Dendritic cell treated with granulocyte-macrophage colony-stimulating factor and Interleukin-4, amounts not matched to agents 40 ng/mL and 50 ng/mL, for 4 days (primary cell): ENCODE measurements around the gene FAAP20.
A peak's percentile ranks its signal among the peaks of the same experiment; 100 is the strongest.

Experiments
- H3K27ac Mint-ChIP-seq: one replicate; pipeline ENCODE4 v1.8.0; 2022; ENCODE audit warnings: mild to moderate bottlenecking, mixed read lengths
- H3K27me3 Mint-ChIP-seq: one replicate; pipeline ENCODE4 v1.8.0; 2022; ENCODE audit warnings: mild to moderate bottlenecking, mixed read lengths
- H3K36me3 Mint-ChIP-seq: one replicate; pipeline ENCODE4 v1.8.0; 2022; ENCODE audit warnings: low read depth, mixed read lengths
- H3K4me1 Mint-ChIP-seq: one replicate; pipeline ENCODE4 v1.8.0; 2022; ENCODE audit warnings: low read depth, mixed read lengths
- H3K4me3 Mint-ChIP-seq: one replicate; pipeline ENCODE4 v1.8.0; 2022; ENCODE audit warnings: mild to moderate bottlenecking, moderate library complexity, mixed read lengths
- H3K9me3 Mint-ChIP-seq: one replicate; pipeline ENCODE4 v1.8.0; 2022; ENCODE audit warnings: mixed read lengths
- intact Hi-C: fragments of 100-400 bp; cut with micrococcal nuclease; formaldehyde crosslinking; loops from one replicate; pipeline ENCODE4 v1.15.0; 2022

Gene FAAP20

DNA sequence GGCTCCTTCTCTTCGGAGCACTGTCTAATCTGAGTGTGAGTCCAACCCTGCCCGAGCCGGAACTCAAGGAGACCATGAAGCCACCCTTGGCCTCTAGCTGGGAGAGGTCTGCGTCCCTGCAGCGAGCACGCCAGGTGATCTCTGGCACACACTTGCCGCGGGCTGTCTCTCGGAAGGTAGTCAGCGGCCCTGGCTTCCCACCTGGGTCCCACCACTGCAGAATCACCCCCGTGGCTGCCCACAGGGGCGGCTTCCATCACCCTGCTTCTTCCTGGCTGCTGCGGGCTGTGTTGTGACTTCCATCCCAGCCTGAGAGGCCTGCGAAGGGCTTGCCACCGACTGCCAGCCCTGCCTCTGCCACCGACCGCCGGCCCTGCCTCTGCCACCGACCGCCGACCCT is 17.0 kb downstream of the FAAP20 start:
- H3K9me3 Mint-ChIP-seq = no peaks in the 10 kb centered on the region
- no peak overlapping the region for H3K4me3 Mint-ChIP-seq
- no peaks in the 10 kb centered on the region for H3K36me3 Mint-ChIP-seq
- peaks cover 11% of the 10 kb centered on the region for H3K27me3 Mint-ChIP-seq
- no peak overlapping the region for H3K27ac Mint-ChIP-seq
- intact Hi-C loops = loop anchor here (10.0 kb wide), 1 partner anchor 83 kb away; no protein-coding TSS in a partner anchor
- H3K4me1 Mint-ChIP-seq = peaks cover 8% of the 10 kb centered on the region

DNA sequence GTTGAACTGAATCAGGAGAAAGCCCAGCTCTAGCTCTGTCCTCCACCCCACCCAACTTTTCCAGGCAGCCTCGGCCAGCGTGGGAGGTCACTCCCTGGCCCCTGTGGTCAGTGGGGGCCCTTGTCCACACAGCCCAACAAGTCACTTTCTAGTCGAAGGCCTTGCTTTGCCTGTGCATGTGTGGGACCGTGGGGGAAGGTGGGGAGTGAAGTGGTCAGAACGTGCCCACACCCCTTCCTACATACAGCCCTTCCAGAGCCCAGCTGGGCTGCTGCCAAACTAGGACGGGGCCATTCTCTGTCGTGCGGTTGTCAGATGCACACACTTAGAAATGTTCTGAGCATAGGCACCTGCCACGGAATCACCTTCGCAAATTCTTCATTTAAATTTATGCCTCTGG is 18.0 kb downstream of the FAAP20 start:
- intact Hi-C loops = loop anchor here (10.0 kb wide), 1 partner anchor 82 kb away; no protein-coding TSS in a partner anchor

DNA sequence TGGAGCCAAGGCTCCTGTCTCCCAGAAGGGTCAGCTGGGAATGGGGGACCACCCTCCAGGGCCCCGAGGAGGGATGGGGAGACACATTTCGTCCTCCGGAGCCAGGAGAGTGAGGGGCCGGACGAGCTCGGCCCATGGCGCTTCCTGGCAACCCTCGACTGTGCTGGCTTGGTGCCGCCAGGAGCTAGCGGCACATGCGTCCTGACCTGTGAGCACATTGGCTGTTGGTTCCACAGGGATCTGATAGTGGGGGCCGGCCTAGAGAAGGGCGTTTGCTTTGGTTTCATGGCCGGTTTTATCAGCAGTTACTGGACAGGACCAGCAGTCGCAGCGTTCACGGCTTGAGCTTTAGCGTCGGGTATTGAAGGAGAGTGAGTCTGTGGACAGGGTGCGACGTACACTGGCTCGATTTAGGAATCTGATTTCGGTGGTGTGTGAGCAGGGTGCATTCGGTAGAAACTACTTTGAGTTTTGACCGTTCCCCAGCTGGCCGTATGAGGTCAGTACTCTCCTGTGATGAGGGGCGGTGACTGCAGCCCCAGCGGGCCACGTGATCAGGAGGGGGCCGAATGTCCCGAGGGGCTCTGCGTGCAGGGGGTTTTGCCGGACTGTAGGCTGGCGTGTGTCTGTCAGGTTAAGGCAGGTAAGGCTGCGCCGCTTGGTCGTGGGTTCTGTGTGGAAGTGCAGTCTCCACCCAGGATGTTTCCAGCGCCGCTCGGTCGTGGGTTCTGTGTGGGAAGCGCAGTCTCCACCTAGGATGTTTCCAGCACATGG is 18.7 kb downstream of the FAAP20 start:
- intact Hi-C loops = loop anchor here (10.0 kb wide), 1 partner anchor 81 kb away; no protein-coding TSS in a partner anchor
- no peak overlapping the region for H3K4me3 Mint-ChIP-seq
- peaks cover 11% of the 10 kb centered on the region for H3K27me3 Mint-ChIP-seq
- H3K36me3 Mint-ChIP-seq = no peaks in the 10 kb centered on the region
- H3K9me3 Mint-ChIP-seq = no peaks in the 10 kb centered on the region
- no peak overlapping the region for H3K27ac Mint-ChIP-seq
- peaks cover 8% of the 10 kb centered on the region for H3K4me1 Mint-ChIP-seq

More for the DNA sequence above, 18.0 kb downstream of the FAAP20 start:
- Mint-ChIP-seq H3K27me3 (peaks cover 11% of the 10 kb centered on the region), H3K4me3 (no peak overlapping the region), H3K36me3 (no peaks in the 10 kb centered on the region), H3K27ac (no peak overlapping the region), H3K4me1 (peaks cover 8% of the 10 kb centered on the region), H3K9me3 (no peaks in the 10 kb centered on the region)

DNA sequence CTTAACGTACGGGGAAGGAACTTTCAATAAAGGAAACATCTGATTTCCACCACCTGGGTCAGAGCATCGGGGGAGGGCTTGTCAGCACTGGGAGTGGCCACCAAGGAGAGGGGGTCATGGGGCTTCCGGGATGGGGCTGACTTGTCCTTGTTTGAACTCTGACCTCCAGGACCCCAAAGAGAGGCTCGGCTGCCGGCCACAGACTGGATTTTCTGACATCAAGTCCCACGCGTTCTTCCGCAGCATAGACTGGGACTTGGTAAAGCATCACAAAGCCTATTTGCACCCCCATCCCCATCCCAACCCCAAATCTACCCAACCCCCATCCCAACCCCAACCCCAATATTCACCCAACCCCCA is 19.5 kb downstream of the FAAP20 start:
- Mint-ChIP-seq H3K4me1 (peaks cover 8% of the 10 kb centered on the region), H3K9me3 (no peaks in the 10 kb centered on the region)
- intact Hi-C loops = loop anchor here (10.0 kb wide), 1 partner anchor 80 kb away; no protein-coding TSS in a partner anchor

DNA sequence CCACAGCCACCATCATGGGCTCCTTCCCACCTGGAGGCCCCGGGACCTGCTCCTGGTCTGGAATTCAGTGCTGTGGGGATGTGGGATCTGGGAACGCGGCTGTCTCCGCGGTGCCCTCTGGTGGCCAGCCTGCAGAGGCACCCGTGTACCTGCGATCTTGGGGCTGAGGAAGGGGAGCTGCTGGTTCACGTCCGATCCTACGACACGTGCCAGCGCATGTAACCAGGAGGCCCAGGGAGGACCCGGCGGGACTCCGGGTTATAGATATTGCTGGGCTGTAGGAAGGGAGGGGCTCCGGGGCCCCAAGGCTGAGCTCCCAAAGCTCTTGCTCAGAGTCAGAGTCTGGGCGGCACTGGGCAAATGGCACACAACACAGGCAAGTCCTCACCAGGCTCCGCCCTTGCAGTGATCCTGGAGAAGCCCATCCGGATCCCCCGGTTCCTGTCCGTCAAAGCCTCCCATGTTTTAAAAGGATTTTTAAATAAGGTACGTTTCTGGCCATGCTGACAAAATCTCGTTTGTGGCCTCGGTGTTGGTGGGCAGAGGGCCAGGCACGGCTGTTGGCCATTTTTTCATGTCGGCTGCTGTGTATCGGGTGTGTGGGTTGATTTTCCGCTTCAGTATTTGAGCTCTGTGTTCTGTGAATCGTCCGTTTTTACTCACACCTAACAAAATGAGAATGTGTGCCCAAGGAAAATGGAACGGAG is 20.1 kb downstream of the FAAP20 start:
- no peaks in the 10 kb centered on the region for H3K9me3 Mint-ChIP-seq
- intact Hi-C loops = loop anchor here (10.0 kb wide), 1 partner anchor 80 kb away; no protein-coding TSS in a partner anchor
- H3K4me1 Mint-ChIP-seq = peaks cover 8% of the 10 kb centered on the region
- H3K27me3 Mint-ChIP-seq = peaks cover 9% of the 10 kb centered on the region
- H3K4me3 Mint-ChIP-seq = peak overlapping the region; percentile 56
- H3K36me3 Mint-ChIP-seq = no peaks in the 10 kb centered on the region
- H3K27ac Mint-ChIP-seq = peak overlapping the region; percentile 31

More for the DNA sequence above, 19.5 kb downstream of the FAAP20 start:
- Mint-ChIP-seq H3K27ac (peak overlapping the region; percentile 31), H3K36me3 (no peaks in the 10 kb centered on the region), H3K27me3 (peaks cover 11% of the 10 kb centered on the region), H3K4me3 (no peak overlapping the region)

DNA sequence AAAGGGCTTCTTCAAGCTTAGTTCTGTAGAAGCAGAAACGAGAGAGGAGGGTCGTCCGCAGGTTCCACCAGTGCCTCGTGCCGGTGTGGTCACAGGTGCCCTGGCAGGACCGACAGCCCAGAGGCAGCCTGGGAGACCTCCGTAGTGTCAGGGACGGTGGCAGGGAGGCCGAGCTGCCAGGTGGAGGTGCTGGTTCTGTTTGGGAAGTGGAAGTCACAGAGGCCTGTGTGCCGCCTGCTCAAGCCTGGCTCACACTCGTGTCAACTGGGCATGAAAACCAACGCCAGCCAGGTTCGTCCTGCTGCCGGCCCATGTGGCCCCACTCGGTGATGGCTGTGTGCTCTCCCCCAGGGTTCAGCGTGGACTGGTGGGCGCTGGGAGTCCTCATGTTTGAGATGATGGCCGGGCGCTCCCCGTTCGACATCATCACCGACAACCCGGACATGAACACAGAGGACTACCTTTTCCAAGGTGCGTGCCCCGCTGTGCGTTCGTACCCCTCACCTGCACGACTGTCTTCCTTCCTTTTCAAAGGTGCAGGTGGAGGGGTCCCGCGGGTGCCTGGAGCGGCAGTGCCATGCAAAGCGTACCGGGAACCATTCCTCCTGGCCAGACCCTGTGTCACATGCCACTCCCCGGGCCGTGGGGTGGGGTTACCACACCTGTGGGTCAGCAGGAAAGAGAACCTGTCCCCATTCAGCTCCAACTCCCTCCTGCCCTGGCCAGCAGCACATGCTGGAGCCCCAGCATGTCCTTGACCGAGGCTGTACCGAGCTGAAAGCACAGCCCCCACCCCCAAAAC is 20.8 kb downstream of the FAAP20 start:
- H3K4me3 Mint-ChIP-seq = no peak overlapping the region
- H3K27me3 Mint-ChIP-seq = peaks cover 9% of the 10 kb centered on the region
- peak overlapping the region; percentile 31 for H3K27ac Mint-ChIP-seq
- no peaks in the 10 kb centered on the region for H3K9me3 Mint-ChIP-seq
- peaks cover 8% of the 10 kb centered on the region for H3K4me1 Mint-ChIP-seq
- no peaks in the 10 kb centered on the region for H3K36me3 Mint-ChIP-seq
- intact Hi-C loops = loop anchor here (10.0 kb wide), 1 partner anchor 79 kb away; no protein-coding TSS in a partner anchor

DNA sequence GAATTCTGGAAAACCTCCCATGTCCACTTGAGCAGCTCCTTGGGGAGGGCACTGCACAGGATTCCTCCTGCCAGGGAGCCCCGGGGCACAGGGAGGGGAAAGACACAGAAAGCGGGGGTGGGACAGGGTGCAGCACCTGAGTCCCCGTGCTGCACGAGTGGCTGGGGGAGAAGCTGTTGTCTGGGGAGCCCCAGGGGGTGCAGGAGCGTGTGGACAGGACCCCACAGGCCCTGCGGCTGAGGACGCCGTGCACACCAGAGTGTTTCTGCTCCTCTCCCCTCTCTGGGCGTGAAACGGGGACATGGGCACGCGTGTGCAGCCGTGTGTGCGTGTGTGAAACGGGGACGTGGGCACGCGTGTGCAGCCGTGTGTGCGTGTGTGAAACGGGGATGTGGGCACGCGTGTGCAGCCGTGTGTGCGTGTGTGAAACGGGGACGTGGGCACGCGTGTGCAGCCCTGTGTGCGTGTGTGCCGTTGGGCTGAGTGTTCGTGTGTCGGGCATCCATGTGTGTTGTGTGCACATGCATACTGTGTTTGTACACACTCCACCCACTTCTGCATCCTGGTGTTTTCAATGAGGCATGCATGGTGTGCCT is 21.9 kb downstream of the FAAP20 start:
- no peaks in the 10 kb centered on the region for H3K9me3 Mint-ChIP-seq
- intact Hi-C loops = loop anchor here (10.0 kb wide), 1 partner anchor 78 kb away; no protein-coding TSS in a partner anchor
- H3K4me1 Mint-ChIP-seq = peaks cover 8% of the 10 kb centered on the region
- H3K4me3 Mint-ChIP-seq = no peak overlapping the region
- peaks cover 9% of the 10 kb centered on the region for H3K27me3 Mint-ChIP-seq
- H3K36me3 Mint-ChIP-seq = no peaks in the 10 kb centered on the region
- H3K27ac Mint-ChIP-seq = no peak overlapping the region

DNA sequence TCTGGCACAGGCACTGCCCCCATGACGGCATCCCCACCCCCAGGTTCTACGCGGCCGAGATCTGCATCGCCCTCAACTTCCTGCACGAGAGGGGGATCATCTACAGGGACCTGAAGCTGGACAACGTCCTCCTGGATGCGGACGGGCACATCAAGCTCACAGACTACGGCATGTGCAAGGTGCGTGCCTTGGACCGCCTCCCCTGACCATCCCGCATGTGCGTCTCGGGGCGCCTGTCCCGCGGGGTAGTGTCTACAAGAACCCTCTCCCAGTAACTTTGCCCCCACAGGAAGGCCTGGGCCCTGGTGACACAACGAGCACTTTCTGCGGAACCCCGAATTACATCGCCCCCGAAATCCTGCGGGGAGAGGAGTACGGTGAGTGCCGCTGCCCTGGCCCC is 22.6 kb downstream of the FAAP20 start:
- H3K4me3 Mint-ChIP-seq = no peak overlapping the region
- intact Hi-C loops = loop anchor here (10.0 kb wide), 1 partner anchor 77 kb away; no protein-coding TSS in a partner anchor
- H3K9me3 Mint-ChIP-seq = no peaks in the 10 kb centered on the region
- peaks cover 8% of the 10 kb centered on the region for H3K4me1 Mint-ChIP-seq
- no peak overlapping the region for H3K27ac Mint-ChIP-seq
- peaks cover 9% of the 10 kb centered on the region for H3K27me3 Mint-ChIP-seq
- no peaks in the 10 kb centered on the region for H3K36me3 Mint-ChIP-seq

DNA sequence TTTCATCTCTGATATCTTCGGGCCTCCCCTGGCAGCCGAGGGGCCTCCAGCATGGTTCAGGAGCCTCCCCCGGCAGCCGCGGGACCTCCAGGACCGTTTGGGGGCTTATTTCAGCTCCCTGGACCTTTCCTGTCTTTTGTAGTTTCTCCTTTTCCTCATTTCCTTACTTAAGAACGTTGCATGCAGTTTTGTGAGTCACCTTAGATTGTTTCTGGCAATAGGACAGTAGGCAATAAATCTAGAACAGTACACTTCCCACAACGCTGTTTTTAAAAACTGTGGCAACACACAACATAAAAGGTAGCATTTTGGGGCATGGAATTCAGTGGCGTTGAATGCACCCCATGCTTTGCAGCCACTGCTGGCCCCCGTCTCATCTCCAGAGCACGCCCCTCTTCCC is 24.4 kb downstream of the FAAP20 start:
- Mint-ChIP-seq H3K27ac (no peak overlapping the region), H3K4me1 (peaks cover 8% of the 10 kb centered on the region), H3K27me3 (peaks cover 8% of the 10 kb centered on the region), H3K9me3 (no peaks in the 10 kb centered on the region), H3K36me3 (no peaks in the 10 kb centered on the region), H3K4me3 (no peak overlapping the region)
- intact Hi-C loops = loop anchor here (10.0 kb wide), 1 partner anchor 75 kb away; no protein-coding TSS in a partner anchor

DNA sequence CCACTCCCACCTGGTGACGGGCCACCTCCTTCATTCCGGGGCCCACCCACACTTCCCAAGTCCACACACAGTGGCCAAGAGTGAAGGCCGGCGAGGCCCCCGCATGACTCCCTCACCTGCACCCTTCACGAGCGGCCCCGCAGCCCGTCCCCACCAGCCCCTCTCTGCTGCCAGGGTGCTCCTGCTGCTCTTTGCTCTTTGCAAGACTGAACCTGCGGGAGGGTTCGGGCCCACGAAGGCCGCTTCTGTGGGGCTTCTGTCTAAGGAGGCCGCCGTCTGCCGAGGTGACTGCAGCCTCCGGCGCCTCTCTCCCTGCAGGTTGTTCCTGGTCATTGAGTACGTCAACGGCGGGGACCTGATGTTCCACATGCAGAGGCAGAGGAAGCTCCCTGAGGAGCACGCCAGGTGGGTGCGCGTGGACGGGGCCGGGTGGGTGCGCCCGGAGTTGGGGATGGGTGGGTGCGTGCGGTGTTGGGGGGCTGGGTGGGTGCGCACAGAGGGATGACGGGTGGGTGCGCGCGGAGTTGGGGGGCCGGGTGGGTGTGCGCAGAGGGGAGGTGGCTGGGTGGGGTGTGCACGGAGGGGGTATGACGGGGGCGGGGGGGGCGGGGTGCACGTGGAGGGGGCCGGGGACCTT is 25.3 kb downstream of the FAAP20 start:
- Mint-ChIP-seq H3K9me3 (no peaks in the 10 kb centered on the region), H3K27ac (no peak overlapping the region), H3K4me3 (no peak overlapping the region), H3K36me3 (no peaks in the 10 kb centered on the region), H3K4me1 (peaks cover 5% of the 10 kb centered on the region), H3K27me3 (peaks cover 5% of the 10 kb centered on the region)
- intact Hi-C loops = no loop called here

DNA sequence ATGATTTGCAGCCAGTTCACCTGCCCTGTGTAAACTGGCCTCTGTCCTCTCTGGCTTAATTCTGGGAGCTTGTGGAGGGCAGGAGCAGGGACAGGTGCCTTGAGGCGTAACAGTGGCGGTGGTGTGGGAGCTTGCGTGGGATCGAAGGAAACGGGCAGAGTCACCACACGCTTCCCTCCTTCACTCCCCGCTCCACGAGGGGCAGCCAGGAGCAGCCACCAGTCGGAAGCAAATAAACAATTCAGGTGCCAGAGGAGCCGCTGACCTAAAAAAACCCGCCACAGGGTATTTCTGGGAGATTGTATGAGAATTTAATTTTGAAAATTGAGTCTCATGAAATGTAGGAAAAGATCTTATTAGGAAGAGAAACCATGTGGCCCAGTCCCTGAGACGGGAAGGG is 26.0 kb downstream of the FAAP20 start:
- H3K27ac Mint-ChIP-seq = no peak overlapping the region
- no peaks in the 10 kb centered on the region for H3K4me1 Mint-ChIP-seq
- H3K36me3 Mint-ChIP-seq = no peaks in the 10 kb centered on the region
- H3K9me3 Mint-ChIP-seq = no peaks in the 10 kb centered on the region
- no peaks in the 10 kb centered on the region for H3K27me3 Mint-ChIP-seq
- intact Hi-C loops = no loop called here
- H3K4me3 Mint-ChIP-seq = no peak overlapping the region

DNA sequence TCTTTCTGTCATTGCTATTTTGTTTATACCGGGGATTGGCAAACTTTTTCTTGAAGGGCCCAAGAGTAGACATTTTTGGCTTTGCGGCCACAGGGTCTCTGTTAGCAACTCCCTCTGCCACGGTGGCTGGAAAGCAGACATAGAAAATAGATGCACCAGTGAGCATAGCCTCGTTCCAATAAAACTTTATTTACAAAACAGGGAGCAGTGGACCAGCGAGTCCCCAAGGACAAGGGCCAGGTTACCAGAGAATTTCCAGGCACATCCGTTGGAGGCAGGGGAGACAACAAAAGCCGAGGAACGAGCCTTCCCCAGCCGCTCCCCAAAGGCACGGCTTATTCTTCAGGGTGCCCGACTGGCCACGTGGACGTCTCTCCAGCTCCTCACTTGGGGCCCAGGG is 26.5 kb downstream of the FAAP20 start:
- Mint-ChIP-seq H3K36me3 (no peaks in the 10 kb centered on the region), H3K9me3 (no peaks in the 10 kb centered on the region), H3K27ac (no peak overlapping the region), H3K4me3 (no peak overlapping the region), H3K4me1 (peaks cover 2% of the 10 kb centered on the region), H3K27me3 (no peaks in the 10 kb centered on the region)
- intact Hi-C loops = no loop called here

DNA sequence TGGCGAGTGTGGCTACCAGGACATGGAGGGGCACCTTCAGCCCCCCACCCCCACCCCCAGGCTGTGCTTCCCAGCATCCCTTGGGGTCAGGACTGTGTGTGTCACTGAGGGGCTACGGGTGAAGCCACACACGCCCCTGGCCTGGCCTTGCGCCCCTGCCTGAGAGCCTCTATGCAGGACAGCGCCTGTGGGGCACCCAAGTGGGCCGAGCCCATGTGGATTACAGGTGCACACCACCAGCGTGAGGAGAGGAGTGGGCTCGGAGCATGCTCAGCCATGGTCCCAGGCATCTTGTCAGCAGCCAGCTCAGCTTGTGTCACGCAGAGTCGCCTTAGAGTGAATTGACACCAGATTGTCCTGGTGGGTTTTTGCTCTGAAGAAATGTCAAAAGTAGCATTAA is 27.9 kb downstream of the FAAP20 start:
- no peaks in the 10 kb centered on the region for H3K36me3 Mint-ChIP-seq
- no peaks in the 10 kb centered on the region for H3K9me3 Mint-ChIP-seq
- intact Hi-C loops = no loop called here
- no peak overlapping the region for H3K27ac Mint-ChIP-seq
- H3K4me1 Mint-ChIP-seq = peaks cover 9% of the 10 kb centered on the region
- H3K4me3 Mint-ChIP-seq = no peak overlapping the region
- H3K27me3 Mint-ChIP-seq = no peaks in the 10 kb centered on the region
